Body of pancreas (tissue), 4 donors: ENCODE results near the gene CAPRIN1. TPM values are rescaled to one million over a fixed set of nuclear protein-coding genes. Genes with fewer than 3 reads are reported as not detected.

Source experiments
- ATAC-seq: fragments of 150-250 bp; one replicate; pipeline ENCODE4 v1.9.1; 2016
- DNase-seq, 4 donors: peaks; one replicate each; pipeline ENCODE4 v3.0.0-alpha.2; 2019
- H3K27ac ChIP-seq, 4 donors: fragments of 200-600 bp; sonication (generic); 1 replicate in 3 of 4; 2 replicates in 1 of 4; pipeline versions ENCODE4 v1.5.1 to v1.6.1; 2016 to 2019; ENCODE audit warnings: mild to moderate bottlenecking in 1 of 4, mixed read lengths in 1 of 4, moderate library complexity in 1 of 4
- H3K27me3 ChIP-seq, 2 donors: fragments of 200-600 bp; sonication (generic); one replicate each; pipeline ENCODE4 v1.6.0; 2016; ENCODE audit warnings: mild to moderate bottlenecking in 1 of 2
- H3K36me3 ChIP-seq, 2 donors: fragments of 200-600 bp; sonication (generic); replicated peaks in 1 of 2; 2 replicates each; pipeline ENCODE4 v1.5.1; 2016; ENCODE audit warnings: low read depth in 2 of 2; ENCODE audit not compliant: insufficient read depth in 1 of 2
- H3K4me1 ChIP-seq: fragments of 200-600 bp; sonication (generic); one replicate; pipeline ENCODE4 v1.6.0; 2016
- H3K4me3 ChIP-seq, 2 donors: fragments of 200-600 bp; sonication (generic); 1 replicate in 1 of 2; 2 replicates in 1 of 2; pipeline ENCODE4 v1.5.1; 2016 to 2019
- H3K9me3 ChIP-seq, 3 donors: fragments of 200-600 bp; sonication (generic); 1 replicate in 2 of 3; 2 replicates in 1 of 3; pipeline ENCODE4 v1.5.1; 2016
- CTCF ChIP-seq, 7 experiments: fragments of 450-650 bp in 4 of 7; fragments of 200-600 bp in 3 of 7; sonication (generic) in 3 of 7; IDR thresholded peaks; one replicate each; pipeline ENCODE4 v1.5.1; 2016 to 2019; ENCODE audit warnings: antibody characterized with exemption in 7 of 7
- POLR2A ChIP-seq, 3 donors: fragments of 450-650 bp; IDR thresholded peaks; one replicate each; pipeline ENCODE4 v1.6.1; 2016; ENCODE audit warnings: antibody characterized with exemption in 3 of 3, mild to moderate bottlenecking in 2 of 3
- WGBS, 2 donors: methylation state at CpG; one replicate each; pipeline ENCODE4 v1.1.5; 2017; 5-methylcytosine and 5-hydroxymethylcytosine counted together
- intact Hi-C: fragments of 100-400 bp; cut with DNase I; formaldehyde crosslinking; loops from one replicate; pipeline ENCODE4 v1.15.1; 2023
- total RNA-seq, 2 donors: library from RNA; depleted of rRNA; stranded (reverse); fragments of >200 nt; gene quantifications; one replicate each; pipeline ENCODE4 v1.1.0, GENCODE V29; 2016

The CAPRIN1 gene
- total RNA-seq, 2 donors from 2014 or later: 90.0 to 165 TPM

GRCh38 chr11:34013898-34014571, 37.5 kb upstream of the CAPRIN1 start:
- intact Hi-C loops: no loop called here
- 79 to 88% methylated on average over 4 of the region's 4 CpGs for WGBS, 2 donors
- no peak for TF ChIP-seq POLR2A (IDR thresholded peaks at IDR 0.05)
- no peak for TF ChIP-seq CTCF (IDR thresholded peaks at IDR 0.05)
- no peaks in the 10 kb centered on the region for H3K36me3 ChIP-seq
- no peak for DNase-seq
- ATAC-seq: no peak
- no peaks in the 10 kb centered on the region for H3K27me3 ChIP-seq
- H3K4me3 ChIP-seq: no peak overlapping the region
- no peaks in the 10 kb centered on the region for H3K9me3 ChIP-seq
- H3K27ac ChIP-seq: no peak overlapping the region
- H3K4me1 ChIP-seq: no peaks in the 10 kb centered on the region

- intact Hi-C loops: no loop called here
- DNase-seq (no peak), ATAC-seq (no peak)
- 65 to 78% methylated on average over 3 of the region's 3 CpGs for WGBS, 2 donors
- no peak overlapping the region for H3K4me3 ChIP-seq
- peaks cover under 1% of the 10 kb centered on the region for H3K4me1 ChIP-seq
- no peaks in the 10 kb centered on the region for H3K36me3 ChIP-seq
- no peaks in the 10 kb centered on the region for H3K9me3 ChIP-seq
- no peak for TF ChIP-seq POLR2A (IDR thresholded peaks at IDR 0.05)
- no peak for TF ChIP-seq CTCF (IDR thresholded peaks at IDR 0.05)
- H3K27ac ChIP-seq: no peak overlapping the region
- H3K27me3 ChIP-seq: no peaks in the 10 kb centered on the region
These were observed 29.4 kb upstream of the CAPRIN1 start for GRCh38 chr11:34021977-34022735.

DNA sequence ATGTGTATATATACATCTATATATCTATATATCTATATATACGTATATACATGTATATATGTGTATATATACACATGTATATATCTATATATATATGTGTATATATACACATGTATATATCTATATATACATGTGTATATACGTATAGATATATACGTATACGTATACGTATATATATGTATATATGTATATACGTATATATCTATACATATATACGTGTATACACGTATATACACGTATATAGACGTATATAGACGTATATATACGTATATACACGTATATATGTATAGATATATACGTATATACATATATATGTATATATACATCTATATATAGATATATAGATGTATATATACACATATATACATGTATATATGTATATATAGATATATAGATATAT, 25.1 kb upstream of the CAPRIN1 start:
- intact Hi-C loops: no loop called here
- peaks cover 20% of the 10 kb centered on the region for H3K4me1 ChIP-seq
- 69 to 73% methylated on average over 14 of the region's 14 CpGs for WGBS, 2 donors
- no peak for DNase-seq
- TF ChIP-seq POLR2A (IDR thresholded peaks at IDR 0.05) (no peak), CTCF (IDR thresholded peaks at IDR 0.05) (no peak)
- no peak overlapping the region for H3K27ac ChIP-seq
- H3K36me3 ChIP-seq: no peaks in the 10 kb centered on the region
- ATAC-seq: no peak
- no peaks in the 10 kb centered on the region for H3K9me3 ChIP-seq
- no peak overlapping the region for H3K4me3 ChIP-seq
- no peaks in the 10 kb centered on the region for H3K27me3 ChIP-seq

- H3K27ac ChIP-seq: peak overlapping the region; percentile 19 to 95 (median 80)
- DNase-seq: peak; percentile 73 to 89 (median 80)
These were observed 23.8 kb upstream of the CAPRIN1 start for GRCh38 chr11:34027516-34028408.

More at GRCh38 chr11:34027516-34028408, 23.8 kb upstream of the CAPRIN1 start:
- 20 to 21% methylated on average over 10 of the region's 10 CpGs for WGBS, 2 donors
- Histone ChIP-seq H3K36me3 (no peaks in the 10 kb centered on the region), H3K4me1 (peaks cover 20% of the 10 kb centered on the region), H3K4me3 (no peak overlapping the region), H3K9me3 (no peaks in the 10 kb centered on the region), H3K27me3 (no peaks in the 10 kb centered on the region)
- peak; percentile 95 for ATAC-seq
- TF ChIP-seq CTCF (IDR thresholded peaks at IDR 0.05) (no peak), POLR2A (IDR thresholded peaks at IDR 0.05) (no peak)
- intact Hi-C loops: no loop called here
